ENCODE results near the gene DFFB.
"Not testable (repeated sequence)": the region's sequence is repeated elsewhere in the genome, so short reads cannot be mapped to it uniquely, and the experiment has no call there.

Gene DFFB

GRCh38 chr1:3856923-3857790 lies at the start of gene DFFB, which contains the start of gene CEP104:
TSS of gene DFFB (plus strand) at chr1:3857476. CDS start at chr1:3857604, 128 bp downstream.
TSS of gene CEP104 (minus strand) at chr1:3857211. CDS start at chr1:3852407, 4,804 bp downstream.
- peak; percentile 94 for DNase-seq

GRCh38 chr1:3807769-3808168 lies 49.5 kb upstream of the DFFB start:
- no peak for DNase-seq

- DNase-seq: no peak
These were observed 47.6 kb upstream of the DFFB start for GRCh38 chr1:3809680-3810079.

- not testable (repeated sequence) for DNase-seq
These were observed 47.0 kb upstream of the DFFB start for GRCh38 chr1:3810149-3810761.

GRCh38 chr1:3811595-3811911 lies 45.7 kb upstream of the DFFB start:
- DNase-seq: no peak

GRCh38 chr1:3814065-3814464 lies 43.2 kb upstream of the DFFB start:
- no peak for DNase-seq

- no peak for DNase-seq
These were observed 42.3 kb upstream of the DFFB start for GRCh38 chr1:3814771-3815561.

GRCh38 chr1:3816331-3817137 lies 40.7 kb upstream of the DFFB start:
- DNase-seq: no peak

GRCh38 chr1:3817138-3817740 lies 40.0 kb upstream of the DFFB start:
- DNase-seq: no peak

- DNase-seq: peak; percentile 26
These were observed 39.3 kb upstream of the DFFB start for GRCh38 chr1:3817821-3818597.

GRCh38 chr1:3819771-3820200 lies 37.5 kb upstream of the DFFB start:
- no peak for DNase-seq

- DNase-seq: no peak
These were observed 37.0 kb upstream of the DFFB start for GRCh38 chr1:3820316-3820715.

GRCh38 chr1:3821004-3821403 lies 36.3 kb upstream of the DFFB start:
- no peak for DNase-seq

- DNase-seq: no peak
These were observed 35.8 kb upstream of the DFFB start for GRCh38 chr1:3821447-3821846.

- no peak for DNase-seq
These were observed 35.4 kb upstream of the DFFB start for GRCh38 chr1:3821908-3822307.

- DNase-seq: no peak
These were observed 34.9 kb upstream of the DFFB start for GRCh38 chr1:3822421-3822820.

GRCh38 chr1:3824650-3825049 lies 32.6 kb upstream of the DFFB start:
- no peak for DNase-seq

GRCh38 chr1:3825356-3825755 lies 31.9 kb upstream of the DFFB start:
- no peak for DNase-seq

- DNase-seq: no peak
These were observed 29.4 kb upstream of the DFFB start for GRCh38 chr1:3827813-3828307.

- DNase-seq: no peak
These were observed 28.9 kb upstream of the DFFB start for GRCh38 chr1:3828391-3828790.

- DNase-seq: no peak
These were observed 25.6 kb upstream of the DFFB start for GRCh38 chr1:3831689-3832088.

All from right forelimb (tissue), 1 donor.